ENCODE data around the gene DACT2. TPM values are rescaled to one million over a fixed set of nuclear protein-coding genes. Genes with fewer than 3 reads are reported as not detected.

DACT2 gene
- total RNA-seq, 4 donors from 2014 or later, result 6.0 to 19.9 (median 10.0) TPM

DNA sequence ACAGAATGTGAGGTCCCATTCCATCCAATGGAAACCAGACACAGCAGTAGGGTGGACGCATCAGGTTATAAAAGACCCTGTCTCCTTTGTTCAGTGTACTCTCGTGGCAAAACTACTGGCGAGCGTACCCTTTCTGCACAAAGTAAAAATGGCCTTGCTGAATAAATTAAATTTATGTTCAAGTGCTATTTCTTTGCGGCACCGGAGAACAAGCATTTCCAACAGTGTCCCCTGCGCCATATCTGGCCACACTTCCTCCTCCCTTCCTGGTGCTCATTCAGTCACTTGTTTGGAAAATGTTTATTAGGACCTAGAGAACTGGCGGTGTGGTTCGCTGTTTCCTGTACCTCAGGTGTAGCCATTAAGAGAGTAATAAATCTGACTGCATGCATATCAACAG, 46.9 kb upstream of the DACT2 start:
- H3K9me3 ChIP-seq, result no peaks in the 10 kb centered on the region
- WGBS, result 93% methylated on average over 9 of the region's 9 CpGs
- DNase-seq (ENCODE audit: low spot score in 2 of 2), result peak; percentile 20 to 35
- no peaks in the 10 kb centered on the region for H3K4me1 ChIP-seq
- no peak overlapping the region for H3K27ac ChIP-seq
- H3K36me3 ChIP-seq, result no peaks in the 10 kb centered on the region
- peaks cover 3% of the 10 kb centered on the region for H3K27me3 ChIP-seq
- TF ChIP-seq, protein P1, sequence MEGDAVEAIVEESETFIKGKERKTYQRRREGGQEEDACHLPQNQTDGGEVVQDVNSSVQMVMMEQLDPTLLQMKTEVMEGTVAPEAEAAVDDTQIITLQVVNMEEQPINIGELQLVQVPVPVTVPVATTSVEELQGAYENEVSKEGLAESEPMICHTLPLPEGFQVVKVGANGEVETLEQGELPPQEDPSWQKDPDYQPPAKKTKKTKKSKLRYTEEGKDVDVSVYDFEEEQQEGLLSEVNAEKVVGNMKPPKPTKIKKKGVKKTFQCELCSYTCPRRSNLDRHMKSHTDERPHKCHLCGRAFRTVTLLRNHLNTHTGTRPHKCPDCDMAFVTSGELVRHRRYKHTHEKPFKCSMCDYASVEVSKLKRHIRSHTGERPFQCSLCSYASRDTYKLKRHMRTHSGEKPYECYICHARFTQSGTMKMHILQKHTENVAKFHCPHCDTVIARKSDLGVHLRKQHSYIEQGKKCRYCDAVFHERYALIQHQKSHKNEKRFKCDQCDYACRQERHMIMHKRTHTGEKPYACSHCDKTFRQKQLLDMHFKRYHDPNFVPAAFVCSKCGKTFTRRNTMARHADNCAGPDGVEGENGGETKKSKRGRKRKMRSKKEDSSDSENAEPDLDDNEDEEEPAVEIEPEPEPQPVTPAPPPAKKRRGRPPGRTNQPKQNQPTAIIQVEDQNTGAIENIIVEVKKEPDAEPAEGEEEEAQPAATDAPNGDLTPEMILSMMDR (IDR thresholded peaks at IDR 0.05), result no peak
- no peak overlapping the region for H3K4me3 ChIP-seq

DNA sequence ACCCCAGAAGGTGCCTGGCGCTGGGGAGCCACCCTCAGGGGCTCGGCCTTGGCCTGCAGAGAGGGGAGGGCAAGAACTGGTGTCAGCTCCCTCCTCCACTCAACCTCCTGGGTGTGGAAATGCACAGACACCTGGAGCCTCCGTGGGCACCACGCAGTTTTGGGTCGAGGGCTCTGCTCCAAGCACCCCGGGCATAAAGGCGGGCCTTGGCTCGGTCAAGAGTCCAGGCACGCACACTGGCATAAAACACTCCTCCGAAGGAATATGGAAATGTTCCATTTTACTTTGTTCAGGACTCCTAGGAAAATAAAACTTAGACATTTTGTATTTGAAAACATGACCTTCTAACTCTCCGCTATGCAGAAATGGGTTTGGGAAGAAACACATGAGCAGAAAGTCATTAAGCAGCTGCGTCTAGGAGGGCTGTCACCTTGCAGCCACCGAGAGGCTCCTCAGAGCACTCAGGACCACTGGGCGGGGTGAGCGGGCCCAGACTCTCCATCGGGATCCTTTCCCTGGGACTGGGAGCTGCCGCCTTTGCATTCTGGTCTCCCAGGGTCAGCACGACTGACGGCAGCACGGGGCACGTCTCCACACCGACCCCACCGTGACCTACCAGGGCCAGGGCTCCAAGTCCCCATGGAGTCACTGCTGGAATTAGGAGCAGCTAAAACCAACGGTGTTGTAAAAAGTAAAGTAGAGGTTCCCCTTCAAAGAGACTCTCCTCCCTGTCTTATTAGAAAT, 46.0 kb upstream of the DACT2 start:
- TF ChIP-seq, protein P1 (IDR thresholded peaks at IDR 0.05), result no peak
- no peak for TF ChIP-seq EP300 (IDR thresholded peaks at IDR 0.05)
- no peak for TF ChIP-seq POLR2AphosphoS5 (IDR thresholded peaks at IDR 0.05)
- TF ChIP-seq POLR2A (IDR thresholded peaks at IDR 0.05), result no peak
- Histone ChIP-seq H3K4me3 (no peak overlapping the region), H3K27ac (no peak overlapping the region), H3K9me3 (no peaks in the 10 kb centered on the region), H3K36me3 (no peaks in the 10 kb centered on the region), H3K27me3 (peaks cover 3% of the 10 kb centered on the region), H3K4me1 (no peaks in the 10 kb centered on the region)
- WGBS, result 90% methylated on average over 6 of the region's 24 CpGs
- DNase-seq (ENCODE audit: low spot score in 2 of 2), result peak; percentile 38 to 73

DNA sequence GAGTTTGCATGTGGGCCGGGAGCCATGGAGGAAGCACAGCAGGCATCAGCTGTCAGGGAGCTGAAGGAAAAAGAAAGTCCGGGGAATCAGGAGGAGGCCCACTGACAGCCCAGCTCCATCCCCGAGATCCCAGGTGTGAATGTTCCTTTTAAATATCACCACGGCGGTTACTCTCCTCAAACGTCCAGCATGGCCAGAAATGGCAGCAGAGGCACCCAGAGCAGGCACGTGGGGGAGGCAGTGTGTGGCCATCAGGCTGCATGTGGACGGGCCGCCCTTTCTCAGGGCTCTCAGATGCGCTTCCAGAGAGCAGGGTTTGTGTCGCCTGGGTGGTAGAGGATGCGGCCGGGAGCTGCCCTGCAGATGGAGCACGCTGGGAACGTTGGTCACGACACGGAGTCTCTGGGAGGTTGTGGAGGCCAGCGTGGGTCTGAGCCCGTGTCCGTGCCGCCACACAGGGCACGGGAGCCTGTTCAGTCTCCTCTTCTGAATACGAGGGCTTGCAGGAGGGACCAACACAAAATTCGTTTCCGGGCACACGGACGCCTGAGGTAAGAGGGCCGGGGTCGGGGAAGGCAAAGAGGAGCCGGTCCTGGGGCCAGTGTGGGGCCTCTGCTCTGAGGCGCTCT, 45.3 kb upstream of the DACT2 start:
- no peaks in the 10 kb centered on the region for H3K4me1 ChIP-seq
- peak; percentile 36 to 70 for DNase-seq (ENCODE audit: low spot score in 2 of 2)
- WGBS, result 91% methylated on average over 24 of the region's 31 CpGs
- no peak overlapping the region for H3K27ac ChIP-seq
- peaks cover 3% of the 10 kb centered on the region for H3K27me3 ChIP-seq
- H3K9me3 ChIP-seq, result no peaks in the 10 kb centered on the region
- H3K4me3 ChIP-seq, result no peak overlapping the region
- TF ChIP-seq POLR2A (IDR thresholded peaks at IDR 0.05) (no peak), POLR2AphosphoS5 (IDR thresholded peaks at IDR 0.05) (no peak), EP300 (IDR thresholded peaks at IDR 0.05) (no peak)
- TF ChIP-seq, protein P1 (IDR thresholded peaks at IDR 0.05), result no peak
- no peaks in the 10 kb centered on the region for H3K36me3 ChIP-seq

DNA sequence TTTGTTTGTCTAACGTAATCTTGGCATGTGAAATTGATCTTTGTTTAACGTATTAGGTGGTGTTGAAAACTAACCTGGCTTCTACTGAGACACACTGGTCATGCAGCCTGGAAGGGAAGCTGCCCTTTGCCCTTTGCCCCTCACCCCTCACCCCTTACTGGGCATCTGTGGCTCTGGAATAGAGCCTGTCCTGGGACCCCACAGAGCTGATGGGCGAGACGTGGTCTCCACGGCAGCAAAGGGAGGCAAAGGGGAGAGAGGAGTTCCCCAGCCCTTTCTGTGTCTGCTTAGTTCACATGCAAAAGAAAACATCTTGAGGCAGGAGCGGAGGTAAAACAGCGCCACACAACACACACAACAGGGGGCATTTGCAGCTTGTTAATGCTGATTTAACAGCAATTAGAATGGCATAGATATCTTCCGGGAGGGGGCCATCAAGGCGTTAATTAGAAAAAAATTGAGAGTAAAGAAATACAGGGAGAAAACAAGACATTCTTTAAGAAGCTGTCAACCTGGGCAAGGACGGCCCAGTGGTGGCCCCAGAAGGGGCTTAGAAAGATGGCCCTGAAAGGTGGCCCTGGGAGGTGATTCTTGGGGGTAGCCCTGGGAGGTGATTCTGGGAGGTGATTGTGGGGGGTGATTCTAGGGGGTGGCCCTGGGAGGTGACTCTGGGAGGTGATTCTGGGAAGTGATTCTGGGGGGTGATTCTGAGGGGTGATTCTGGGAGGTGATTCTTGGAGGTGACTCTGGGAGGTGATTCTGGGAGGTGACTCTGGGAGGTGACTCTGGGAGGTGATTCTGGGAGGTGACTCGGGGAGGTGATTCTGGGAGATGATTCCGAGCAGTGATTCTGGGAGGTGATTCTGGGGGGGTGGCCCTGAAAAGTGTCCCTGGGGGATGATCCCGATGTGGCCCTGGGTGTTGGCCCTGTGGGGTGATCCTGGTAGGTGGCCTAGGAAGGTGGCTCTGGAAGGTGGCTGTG, 44.5 kb upstream of the DACT2 start:
- H3K36me3 ChIP-seq, result no peaks in the 10 kb centered on the region
- no peak overlapping the region for H3K27ac ChIP-seq
- 75% methylated on average over 13 of the region's 13 CpGs for WGBS
- no peak overlapping the region for H3K4me3 ChIP-seq
- no peaks in the 10 kb centered on the region for H3K4me1 ChIP-seq
- no peak for TF ChIP-seq POLR2A (IDR thresholded peaks at IDR 0.05)
- TF ChIP-seq POLR2AphosphoS5 (IDR thresholded peaks at IDR 0.05), result no peak
- TF ChIP-seq, protein P1 (IDR thresholded peaks at IDR 0.05), result no peak
- TF ChIP-seq EP300 (IDR thresholded peaks at IDR 0.05), result no peak
- no peaks in the 10 kb centered on the region for H3K9me3 ChIP-seq
- peak; percentile 34 to 39 for DNase-seq (ENCODE audit: low spot score in 2 of 2)
- H3K27me3 ChIP-seq, result peaks cover 3% of the 10 kb centered on the region

All from suprapubic skin (tissue), 4 donors.